A673 (cell line): Measurements from ENCODE around the gene CAPN2. TPM values are rescaled to one million over a fixed set of nuclear protein-coding genes. Genes with fewer than 3 reads are reported as not detected.

Source experiments
- BruUV-seq: library from RNA; stranded (reverse); fragments of 400-500 nt; replicated peaks from 2 replicates; lab custom pipeline; 2021; lab: Mats Ljungman, UMichigan
- CTCF ChIA-PET: fragments of 300-600 bp; sonication (Branson Sonifier 250); formaldehyde crosslinking; loops from one replicate; lab custom pipeline; 2022; ENCODE audit warnings: antibody characterized with exemption; lab: Charles Lee
- POLR2A ChIA-PET: fragments of 300-600 bp; sonication (Branson Sonifier 250); formaldehyde crosslinking; loops from one replicate; lab custom pipeline; 2022; ENCODE audit warnings: antibody characterized with exemption; ENCODE audit not compliant: low non-redundant PET; lab: Charles Lee
- DNase-seq: peaks from one replicate; pipeline ENCODE4 v3.0.0-alpha.2; 2015; ENCODE audit warnings: low spot score
- H3K27ac ChIP-seq: fragments of 200-600 bp; sonication (generic); 2 replicates; pipeline ENCODE4 v1.5.1; 2016; ENCODE audit warnings: mixed run types, low read depth, mild to moderate bottlenecking, mixed read lengths, antibody characterized with exemption, low read length; ENCODE audit not compliant: poor library complexity, severe bottlenecking
- H3K27me3 ChIP-seq: fragments of 200-600 bp; sonication (generic); replicated peaks from 2 replicates; pipeline ENCODE4 v1.6.1; 2017; ENCODE audit warnings: mixed run types, low read depth, mild to moderate bottlenecking, mixed read lengths, antibody characterized with exemption, low read length; ENCODE audit not compliant: insufficient read depth, poor library complexity
- H3K36me3 ChIP-seq: fragments of 200-600 bp; sonication (generic); 2 replicates; pipeline ENCODE4 v1.6.1; 2016; ENCODE audit warnings: mixed run types, mild to moderate bottlenecking, mixed read lengths, antibody characterized with exemption, low read length; ENCODE audit not compliant: insufficient read depth, poor library complexity, severe bottlenecking
- H3K4me1 ChIP-seq: fragments of 200-600 bp; sonication (generic); 2 replicates; pipeline ENCODE4 v1.6.1; 2017; ENCODE audit warnings: mixed run types, mild to moderate bottlenecking, mixed read lengths, antibody characterized with exemption, low read length; ENCODE audit not compliant: insufficient read depth, poor library complexity, severe bottlenecking
- H3K4me3 ChIP-seq: fragments of 200-600 bp; sonication (generic); 2 replicates; pipeline ENCODE4 v1.5.1; 2016; ENCODE audit warnings: low read depth, mixed run types, mild to moderate bottlenecking, mixed read lengths, low read length; ENCODE audit not compliant: poor library complexity, severe bottlenecking
- H3K9me3 ChIP-seq: fragments of 200-600 bp; sonication (generic); 2 replicates; pipeline ENCODE4 v1.6.1; 2016; ENCODE audit warnings: mixed run types, low read depth, mild to moderate bottlenecking, mixed read lengths, antibody characterized with exemption, low read length; ENCODE audit not compliant: poor library complexity, severe bottlenecking
- CTCF ChIP-seq: fragments of 300-800, 200-600 bp; sonication (generic); conservative IDR thresholded peaks from 2 replicates; pipeline ENCODE4 v1.5.1; 2017; ENCODE audit warnings: low read depth, mild to moderate bottlenecking, antibody characterized with exemption, low read length, moderate library complexity, mixed read lengths
- EZH2 ChIP-seq: fragments of 200-600 bp; sonication (generic); IDR thresholded peaks from 2 replicates; pipeline ENCODE4 v1.6.1; 2017; ENCODE audit warnings: borderline replicate concordance, low read depth, mild to moderate bottlenecking, mixed read lengths, antibody characterized with exemption, low read length; ENCODE audit not compliant: poor library complexity, severe bottlenecking
- intact Hi-C: fragments of 100-400 bp; cut with micrococcal nuclease; formaldehyde crosslinking; loops from one replicate; pipeline ENCODE4 v1.10.0; 2022; ENCODE audit not compliant: unreplicated experiment
- total RNA-seq: library from RNA; stranded (reverse); gene quantifications from 2 replicates; pipeline ENCODE4 v1.2.3, GENCODE V29; 2021

Gene CAPN2
- total RNA-seq, 1 experiment from 2014 or later = 137 TPM

GRCh38 chr1:223820515-223820858 lies 108.1 kb downstream of the CAPN2 start:
- Histone ChIP-seq H3K9me3 (no peaks in the 10 kb centered on the region), H3K4me1 (peaks cover 54% of the 10 kb centered on the region), H3K4me3 (no peak overlapping the region), H3K27me3 (no peaks in the 10 kb centered on the region), H3K27ac (peak overlapping the region; percentile 84), H3K36me3 (peaks cover 6% of the 10 kb centered on the region)
- TF ChIP-seq EZH2 (no peak), CTCF (no peak)
- ChIA-PET POLR2A (interaction anchor here (0.6 to 1.4 kb wide), 3 partner anchors 9 to 25 kb away, joined by 4 to 11 read pairs (median 10); partner anchors contain the start of gene TP53BP2), CTCF (interaction anchor here (0.5 to 1.0 kb wide), 2 partner anchors 11 to 18 kb away, joined by 3 to 5 read pairs; no protein-coding TSS in a partner anchor)
- intact Hi-C loops = no loop called here
- DNase-seq = peak; percentile 85
- BruUV-seq = no TSS peak

- POLR2A ChIA-PET = interaction anchor here (1.4 kb wide), 1 partner anchor 25 kb away, joined by 11 read pairs; the partner anchor contains the start of gene TP53BP2
- BruUV-seq = no TSS peak
- CTCF ChIA-PET = no interaction called here
- Histone ChIP-seq H3K9me3 (no peaks in the 10 kb centered on the region), H3K27me3 (no peaks in the 10 kb centered on the region), H3K27ac (peak overlapping the region; percentile 84), H3K4me1 (peaks cover 56% of the 10 kb centered on the region), H3K4me3 (no peak overlapping the region), H3K36me3 (peaks cover 6% of the 10 kb centered on the region)
- TF ChIP-seq CTCF (no peak), EZH2 (no peak)
- intact Hi-C loops = no loop called here
- no peak for DNase-seq
These were observed 108.6 kb downstream of the CAPN2 start for GRCh38 chr1:223820971-223821370.

GRCh38 chr1:223824287-223824686 lies 111.9 kb downstream of the CAPN2 start:
- DNase-seq = no peak
- POLR2A ChIA-PET = no interaction called here
- no peak overlapping the region for H3K4me3 ChIP-seq

More at GRCh38 chr1:223824287-223824686, 111.9 kb downstream of the CAPN2 start:
- H3K27ac ChIP-seq = no peak overlapping the region
- CTCF ChIA-PET = no interaction called here
- intact Hi-C loops = no loop called here
- no peaks in the 10 kb centered on the region for H3K27me3 ChIP-seq
- BruUV-seq = no TSS peak
- H3K4me1 ChIP-seq = peaks cover 63% of the 10 kb centered on the region
- no peaks in the 10 kb centered on the region for H3K9me3 ChIP-seq
- TF ChIP-seq CTCF = no peak
- TF ChIP-seq EZH2 = no peak
- peaks cover under 1% of the 10 kb centered on the region for H3K36me3 ChIP-seq
